ENCODE data around the gene NUMA1.
A peak's percentile ranks its signal among the peaks of the same experiment; 100 is the strongest.

NUMA1 gene

DNA sequence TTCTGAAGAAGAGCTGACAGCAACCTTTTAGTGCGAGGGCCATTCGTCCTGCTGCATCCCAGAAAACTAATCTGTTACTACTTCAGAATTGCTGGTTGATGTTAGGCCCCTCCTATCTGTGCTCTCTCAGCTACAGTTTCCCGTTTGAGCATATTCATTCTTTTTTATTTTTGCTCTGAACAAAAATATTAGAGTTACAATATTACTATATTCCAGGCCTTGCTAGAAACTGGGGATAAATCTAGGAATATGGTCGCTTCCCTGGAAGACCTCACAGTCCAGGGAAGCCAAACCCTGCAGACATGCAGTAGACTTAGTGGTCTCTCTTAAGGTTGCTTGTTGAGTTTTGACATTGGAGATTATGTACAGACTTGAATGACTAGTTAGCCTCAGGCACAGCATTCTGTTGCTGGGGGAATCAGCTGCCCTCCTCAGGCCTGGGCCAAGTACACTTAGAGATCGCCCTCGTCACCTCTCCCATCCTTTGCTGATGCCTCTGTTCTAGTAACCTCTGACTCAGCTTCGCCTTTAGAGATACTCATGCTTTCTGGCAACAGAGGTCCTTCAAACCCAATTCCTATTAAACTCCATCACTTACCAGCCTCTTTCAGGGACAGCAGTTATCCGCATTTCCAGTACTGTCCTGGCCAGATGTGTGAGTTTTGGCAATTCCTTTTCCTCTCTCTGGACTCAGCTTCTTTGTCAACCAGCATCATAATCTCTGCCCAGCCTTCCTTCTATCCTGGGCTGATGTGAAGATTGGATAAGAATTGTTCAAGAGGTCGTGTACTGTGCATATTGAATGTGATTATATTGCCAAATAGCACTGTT lies 32.9 kb upstream of the NUMA1 start:
- Mint-ChIP-seq H3K27me3 (peaks cover 9 to 15% of the 10 kb centered on the region in 2 donors), H3K9me3 (no peaks in the 10 kb centered on the region), H3K27ac (peak overlapping the region; percentile 99), H3K4me1 (peaks cover 16 to 17% of the 10 kb centered on the region in 2 donors), H3K4me3 (peak overlapping the region; percentile 88 to 96), H3K36me3 (peaks cover 10 to 11% of the 10 kb centered on the region in 2 donors)
- ATAC-seq (replicated peaks): no peak
- no peak for DNase-seq

DNA sequence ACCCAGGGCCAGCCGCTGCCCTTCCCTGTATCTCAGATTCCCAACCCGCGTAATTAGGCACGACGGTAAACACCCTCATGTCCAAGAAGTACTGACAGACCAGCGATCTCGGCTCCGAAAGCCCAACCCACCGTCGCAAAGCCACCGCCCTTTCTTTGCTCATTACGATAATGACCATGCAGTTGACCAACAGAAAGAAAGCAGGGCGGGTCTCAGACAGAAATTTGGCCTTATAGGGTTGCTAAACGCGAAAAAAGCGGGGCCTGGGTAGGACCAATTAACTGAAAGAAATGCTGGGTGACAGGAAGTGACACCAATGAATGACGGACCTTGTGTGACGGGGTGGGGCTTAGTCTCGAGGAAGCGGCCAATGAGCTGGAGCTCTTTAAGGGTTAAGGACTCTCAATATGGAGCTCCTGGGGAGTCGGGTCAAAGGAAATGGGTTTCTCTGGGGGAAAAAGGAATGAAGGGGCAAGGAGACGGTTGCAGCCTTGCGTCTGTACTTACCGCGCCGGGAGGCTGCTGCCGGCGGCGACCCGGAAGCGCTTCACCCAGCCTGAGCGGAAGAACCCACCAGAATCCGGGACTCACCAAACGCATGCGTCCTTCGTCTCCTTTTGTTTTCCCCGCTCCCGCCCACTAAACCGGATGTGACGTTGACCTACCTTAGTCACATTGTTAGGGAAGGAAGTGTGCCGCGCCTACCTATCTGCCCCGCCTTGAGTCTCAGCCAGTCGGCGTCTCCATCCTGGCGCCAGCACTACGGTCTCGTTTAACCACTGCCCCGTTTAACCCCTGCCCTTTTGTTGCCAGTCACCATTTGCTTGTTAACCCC lies 32.0 kb upstream of the NUMA1 start, which contains the start of gene ANAPC15:
ANAPC15 (minus strand) TSS at position 553 of the 835 bp plus-strand sequence. CDS start 1,419 bp downstream, outside the sequence.
- Mint-ChIP-seq H3K9me3 (no peaks in the 10 kb centered on the region), H3K4me1 (peaks cover 16 to 17% of the 10 kb centered on the region in 2 donors), H3K27ac (peak within 1 kb of the TSS; percentile 99), H3K4me3 (peak within 1 kb of the TSS; percentile 88 to 96), H3K36me3 (peaks cover 14 to 18% of the 10 kb centered on the region in 2 donors), H3K27me3 (peaks cover 8 to 15% of the 10 kb centered on the region in 2 donors)
- DNase-seq (peak; percentile 98), ATAC-seq (replicated peaks) (peak; percentile 92)

DNA sequence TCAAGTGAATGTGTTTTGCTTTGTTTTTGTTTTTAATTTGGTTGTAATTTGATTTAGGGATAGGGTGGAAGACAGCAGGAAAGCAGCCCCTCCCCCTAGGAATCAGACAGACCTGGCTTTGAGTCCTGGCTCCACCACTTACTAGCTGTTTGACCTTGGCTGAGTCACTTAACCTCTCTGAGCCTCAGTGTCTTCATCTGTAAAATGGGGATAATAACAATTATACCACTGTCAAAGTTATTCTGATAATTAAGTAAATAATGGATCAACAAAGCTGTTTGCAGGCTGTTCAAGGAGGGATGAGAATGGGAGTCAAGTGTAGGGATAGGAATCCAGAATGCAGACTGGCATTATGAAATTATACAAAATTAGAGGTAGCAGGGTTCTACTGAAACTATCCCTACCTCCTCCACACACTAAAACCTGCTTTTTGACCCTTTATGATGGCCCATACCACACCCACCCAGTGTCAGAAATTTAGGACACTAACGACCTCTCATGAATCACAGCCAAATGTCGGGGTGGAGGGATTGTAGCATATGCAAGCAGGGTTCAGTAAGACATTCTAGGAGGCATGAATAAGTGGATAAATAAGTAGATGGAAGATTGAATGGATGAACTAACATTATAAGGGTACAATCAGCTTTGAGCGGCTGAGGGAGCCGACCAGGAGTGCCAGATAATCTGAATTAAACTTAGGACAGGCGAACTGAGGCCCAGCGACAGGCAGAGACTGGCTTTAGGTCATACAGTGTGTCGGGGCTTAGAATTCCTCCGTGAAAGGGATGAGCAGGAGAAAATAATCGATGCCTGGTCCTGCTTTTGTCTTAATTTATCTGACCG lies 31.2 kb upstream of the NUMA1 start:
- Mint-ChIP-seq H3K27ac (peak overlapping the region; percentile 99), H3K4me1 (peaks cover 16 to 17% of the 10 kb centered on the region in 2 donors), H3K27me3 (peaks cover 2 to 9% of the 10 kb centered on the region in 2 donors), H3K4me3 (peak overlapping the region; percentile 88 to 96), H3K9me3 (no peaks in the 10 kb centered on the region), H3K36me3 (peaks cover 16 to 22% of the 10 kb centered on the region in 2 donors)
- ATAC-seq (replicated peaks): peak; percentile 5 to 6
- no peak for DNase-seq

GRCh38 chr11:72105888-72106287 lies 25.5 kb upstream of the NUMA1 start, which contains the start of gene TOMT:
TSS of gene TOMT (plus strand) at chr11:72105924. CDS start at chr11:72105952, 28 bp downstream.
- peaks cover 50 to 65% of the 10 kb centered on the region in 2 donors for H3K36me3 Mint-ChIP-seq

DNA sequence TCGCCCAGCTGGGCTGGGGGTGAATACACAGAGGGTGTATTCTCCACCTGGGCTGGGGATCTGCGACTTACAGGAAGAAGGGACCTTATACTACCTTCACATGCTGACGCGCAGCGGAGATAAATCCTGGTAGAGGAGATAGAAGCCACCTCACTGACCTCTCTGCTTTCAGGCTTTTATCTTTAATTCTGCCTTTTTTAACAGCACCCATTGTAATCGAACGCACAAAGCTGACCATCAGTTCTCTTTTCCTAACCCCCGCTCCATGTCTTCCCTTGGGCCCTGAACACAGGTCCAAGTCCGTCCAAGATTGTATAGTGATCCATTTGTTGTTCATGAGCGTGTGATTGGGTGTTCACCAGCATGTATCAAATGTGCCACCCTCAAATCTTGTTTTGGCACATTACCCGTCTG lies 23.4 kb upstream of the NUMA1 start:
- no peaks in the 10 kb centered on the region for H3K27me3 Mint-ChIP-seq
- peaks cover 33 to 51% of the 10 kb centered on the region in 2 donors for H3K4me1 Mint-ChIP-seq
- peaks cover 48 to 70% of the 10 kb centered on the region in 2 donors for H3K36me3 Mint-ChIP-seq
- H3K9me3 Mint-ChIP-seq: peaks cover 4 to 8% of the 10 kb centered on the region in 2 donors
- peak overlapping the region; percentile 86 to 93 for H3K4me3 Mint-ChIP-seq
- peak overlapping the region; percentile 95 for H3K27ac Mint-ChIP-seq
- ATAC-seq (replicated peaks) (no peak), DNase-seq (no peak)

More at GRCh38 chr11:72105888-72106287, 25.5 kb upstream of the NUMA1 start, which contains the start of gene TOMT:
- H3K4me3 Mint-ChIP-seq: no peak within 1 kb of the TSS
- H3K27me3 Mint-ChIP-seq: no peaks in the 10 kb centered on the region
- DNase-seq: no peak
- peak within 1 kb of the TSS; percentile 68 for H3K27ac Mint-ChIP-seq
- peaks cover 27 to 30% of the 10 kb centered on the region in 2 donors for H3K4me1 Mint-ChIP-seq
- peaks cover 4 to 8% of the 10 kb centered on the region in 2 donors for H3K9me3 Mint-ChIP-seq
- no peak for ATAC-seq (replicated peaks)

GRCh38 chr11:72102946-72103753 lies 22.8 kb upstream of the NUMA1 start, which contains the start of gene LAMTOR1:
TSS of gene LAMTOR1 (minus strand) at chr11:72103297. CDS start at chr11:72103224, 73 bp downstream.
- peaks cover 51 to 73% of the 10 kb centered on the region in 2 donors for H3K36me3 Mint-ChIP-seq
- H3K4me3 Mint-ChIP-seq: peak within 1 kb of the TSS; percentile 86 to 93
- DNase-seq (peak; percentile 97), ATAC-seq (replicated peaks) (peak; percentile 95 to 97)
- H3K9me3 Mint-ChIP-seq: peaks cover 4 to 8% of the 10 kb centered on the region in 2 donors
- peak within 1 kb of the TSS; percentile 95 for H3K27ac Mint-ChIP-seq
- H3K27me3 Mint-ChIP-seq: no peaks in the 10 kb centered on the region
- peaks cover 33 to 57% of the 10 kb centered on the region in 2 donors for H3K4me1 Mint-ChIP-seq

- Mint-ChIP-seq H3K36me3 (peaks cover 56 to 73% of the 10 kb centered on the region in 2 donors), H3K27ac (peak overlapping the region; percentile 95), H3K4me1 (peaks cover 37 to 63% of the 10 kb centered on the region in 2 donors), H3K4me3 (peak overlapping the region; percentile 86 to 93), H3K27me3 (no peaks in the 10 kb centered on the region), H3K9me3 (peaks cover 4 to 8% of the 10 kb centered on the region in 2 donors)
- ATAC-seq (replicated peaks): no peak
- DNase-seq: no peak
These were observed 22.2 kb upstream of the NUMA1 start for GRCh38 chr11:72102631-72102945.

DNA sequence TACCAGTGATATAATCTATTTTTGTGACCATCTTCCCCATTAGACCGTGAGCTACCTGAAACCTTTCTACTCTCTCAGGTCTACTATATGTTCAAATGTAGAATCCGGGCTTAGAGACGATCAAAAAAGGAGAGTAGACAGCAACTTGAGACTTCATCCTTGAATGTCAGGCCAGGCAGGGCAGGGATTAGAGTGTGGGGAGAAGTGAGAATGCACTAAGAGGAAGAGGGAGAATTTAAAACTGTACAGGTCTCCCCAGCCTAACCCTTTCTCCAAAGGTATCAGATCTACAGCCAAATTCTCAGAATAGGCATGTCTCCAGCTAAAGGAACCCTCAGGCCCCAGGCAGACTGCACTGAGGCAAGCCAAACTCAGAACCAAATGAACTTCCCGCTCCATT lies 21.8 kb upstream of the NUMA1 start:
- Mint-ChIP-seq H3K27ac (peak overlapping the region; percentile 95), H3K4me3 (peak overlapping the region; percentile 86 to 93), H3K27me3 (no peaks in the 10 kb centered on the region), H3K36me3 (peaks cover 52 to 73% of the 10 kb centered on the region in 2 donors), H3K9me3 (peaks cover 4 to 8% of the 10 kb centered on the region in 2 donors), H3K4me1 (peaks cover 37 to 64% of the 10 kb centered on the region in 2 donors)
- DNase-seq (no peak), ATAC-seq (replicated peaks) (no peak)

DNA sequence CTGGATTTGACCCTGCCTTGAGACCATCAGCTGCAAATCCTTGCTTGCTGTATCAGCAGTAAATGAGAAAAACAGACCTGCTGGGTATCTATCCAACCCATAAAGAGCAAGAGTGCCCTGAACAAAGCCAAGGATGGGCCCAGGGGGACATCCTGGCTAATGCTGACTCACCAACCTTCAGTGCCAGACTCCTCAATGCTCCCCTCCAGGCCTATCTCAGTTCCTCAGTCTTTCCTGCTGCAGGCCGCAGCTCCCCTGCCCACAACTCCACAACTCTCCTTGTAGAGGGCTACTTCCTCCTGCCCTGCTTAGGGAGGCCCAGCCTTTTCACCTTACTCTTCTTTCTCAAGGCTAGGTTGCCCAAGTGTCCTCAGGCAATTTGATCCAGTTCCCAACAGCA lies 20.1 kb upstream of the NUMA1 start:
- DNase-seq (no peak), ATAC-seq (replicated peaks) (no peak)
- Mint-ChIP-seq H3K27ac (peak overlapping the region; percentile 90), H3K9me3 (peaks cover 4 to 8% of the 10 kb centered on the region in 2 donors), H3K27me3 (no peaks in the 10 kb centered on the region), H3K36me3 (peaks cover 54 to 67% of the 10 kb centered on the region in 2 donors), H3K4me1 (peaks cover 37 to 64% of the 10 kb centered on the region in 2 donors), H3K4me3 (peak overlapping the region; percentile 26 to 51)

DNA sequence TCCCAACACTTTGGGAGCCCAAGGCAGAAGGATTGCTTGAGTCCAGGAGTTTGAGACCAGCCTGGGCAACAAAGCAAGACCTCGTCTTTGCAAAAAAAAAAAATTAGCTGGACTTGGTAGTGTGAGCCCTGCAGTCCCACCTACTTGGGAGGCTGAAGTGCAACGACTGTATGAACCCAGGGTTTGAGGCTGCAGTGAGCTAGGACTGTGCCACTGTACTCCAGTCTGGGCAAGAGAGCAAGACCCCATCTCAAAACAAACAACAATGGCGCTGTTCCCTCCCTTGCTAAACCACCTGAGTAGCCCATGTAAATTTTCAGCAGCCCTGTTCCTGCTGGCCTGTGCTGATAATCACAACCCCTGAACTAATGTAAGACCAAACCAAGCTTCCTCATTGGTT lies 19.7 kb upstream of the NUMA1 start:
- no peaks in the 10 kb centered on the region for H3K27me3 Mint-ChIP-seq
- H3K4me3 Mint-ChIP-seq: peak overlapping the region in 1 of 2 donors; percentile 26
- ATAC-seq (replicated peaks) (no peak), DNase-seq (no peak)
- peak overlapping the region; percentile 90 for H3K27ac Mint-ChIP-seq
- H3K36me3 Mint-ChIP-seq: peaks cover 50 to 64% of the 10 kb centered on the region in 2 donors
- H3K4me1 Mint-ChIP-seq: peaks cover 37 to 64% of the 10 kb centered on the region in 2 donors
- H3K9me3 Mint-ChIP-seq: peaks cover 4 to 8% of the 10 kb centered on the region in 2 donors

DNA sequence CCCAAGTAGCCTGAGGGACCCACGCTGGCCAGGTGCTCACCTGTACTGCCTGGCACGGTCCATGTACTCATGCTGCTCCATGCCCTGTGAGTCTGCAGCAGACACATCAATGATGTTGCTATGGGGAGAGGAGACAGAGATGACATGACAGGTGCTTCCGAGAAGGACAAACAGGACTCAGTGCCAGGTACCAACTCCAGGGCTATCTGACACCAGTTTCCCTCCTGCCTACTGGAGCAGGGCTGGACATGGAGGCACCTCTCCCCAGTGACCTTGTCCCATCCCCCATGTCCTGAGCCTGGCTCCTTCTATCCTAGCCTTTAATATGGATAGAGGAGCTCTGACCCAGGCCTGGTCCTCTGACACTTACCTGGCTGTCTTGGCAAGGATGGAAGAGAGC lies 18.4 kb upstream of the NUMA1 start:
- no peaks in the 10 kb centered on the region for H3K27me3 Mint-ChIP-seq
- peaks cover 0 to 3% of the 10 kb centered on the region in 2 donors for H3K9me3 Mint-ChIP-seq
- ATAC-seq (replicated peaks): no peak
- peaks cover 31 to 56% of the 10 kb centered on the region in 2 donors for H3K4me1 Mint-ChIP-seq
- no peak overlapping the region for H3K27ac Mint-ChIP-seq
- H3K4me3 Mint-ChIP-seq: no peak overlapping the region
- H3K36me3 Mint-ChIP-seq: peaks cover 42 to 58% of the 10 kb centered on the region in 2 donors
- no peak for DNase-seq

- no peaks in the 10 kb centered on the region for H3K27me3 Mint-ChIP-seq
These were observed 10.9 kb upstream of the NUMA1 start for GRCh38 chr11:72091292-72091691.

More at GRCh38 chr11:72091292-72091691, 10.9 kb upstream of the NUMA1 start:
- peaks cover 8 to 22% of the 10 kb centered on the region in 2 donors for H3K36me3 Mint-ChIP-seq
- ATAC-seq (replicated peaks): peak; percentile 94 to 96
- peak overlapping the region; percentile 82 for H3K27ac Mint-ChIP-seq
- peak; percentile 55 for DNase-seq
- no peak overlapping the region for H3K4me3 Mint-ChIP-seq
- no peaks in the 10 kb centered on the region for H3K9me3 Mint-ChIP-seq
- H3K4me1 Mint-ChIP-seq: peaks cover 15 to 19% of the 10 kb centered on the region in 2 donors

Measured in stimulated activated naive B cell treated with anti-CD40 and anti-IgM and Interleukin-4, amounts not matched to agents 10 μg/mL and 1 μg/mL and 100 μg/mL, for 72 hours (primary cell).